ENCODE measurements around the gene URAD. TPM values are rescaled to one million over a fixed set of nuclear protein-coding genes. Genes with fewer than 3 reads are reported as not detected.

URAD gene
- total and polyA plus RNA-seq, 12 donors, result not detected

DNA sequence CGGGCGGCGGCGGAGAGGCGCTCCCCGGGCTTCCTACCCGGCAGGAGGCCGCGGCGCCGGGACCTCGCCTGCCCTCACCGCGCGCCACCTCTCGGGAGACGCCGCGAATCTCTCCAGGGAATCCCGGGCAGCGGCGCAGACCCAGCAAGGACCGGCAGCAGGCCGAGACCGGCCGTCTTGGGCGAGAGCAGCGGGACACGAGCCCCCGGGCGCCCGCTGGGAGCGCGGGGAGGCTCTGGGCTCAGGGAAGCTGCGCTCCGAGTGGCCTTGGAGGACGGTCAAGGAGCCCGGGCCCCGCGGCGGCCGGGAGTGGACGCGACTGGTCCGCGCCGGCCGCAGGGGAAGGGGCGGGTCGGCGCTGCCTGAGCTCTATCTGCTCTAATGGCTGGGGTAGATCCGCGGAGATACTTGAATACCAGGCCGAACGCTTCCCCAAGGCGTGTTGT, 34.1 kb downstream of the URAD start:
- no peak for TF ChIP-seq POLR2A (IDR thresholded peaks at IDR 0.05)
- TF ChIP-seq, protein P1, sequence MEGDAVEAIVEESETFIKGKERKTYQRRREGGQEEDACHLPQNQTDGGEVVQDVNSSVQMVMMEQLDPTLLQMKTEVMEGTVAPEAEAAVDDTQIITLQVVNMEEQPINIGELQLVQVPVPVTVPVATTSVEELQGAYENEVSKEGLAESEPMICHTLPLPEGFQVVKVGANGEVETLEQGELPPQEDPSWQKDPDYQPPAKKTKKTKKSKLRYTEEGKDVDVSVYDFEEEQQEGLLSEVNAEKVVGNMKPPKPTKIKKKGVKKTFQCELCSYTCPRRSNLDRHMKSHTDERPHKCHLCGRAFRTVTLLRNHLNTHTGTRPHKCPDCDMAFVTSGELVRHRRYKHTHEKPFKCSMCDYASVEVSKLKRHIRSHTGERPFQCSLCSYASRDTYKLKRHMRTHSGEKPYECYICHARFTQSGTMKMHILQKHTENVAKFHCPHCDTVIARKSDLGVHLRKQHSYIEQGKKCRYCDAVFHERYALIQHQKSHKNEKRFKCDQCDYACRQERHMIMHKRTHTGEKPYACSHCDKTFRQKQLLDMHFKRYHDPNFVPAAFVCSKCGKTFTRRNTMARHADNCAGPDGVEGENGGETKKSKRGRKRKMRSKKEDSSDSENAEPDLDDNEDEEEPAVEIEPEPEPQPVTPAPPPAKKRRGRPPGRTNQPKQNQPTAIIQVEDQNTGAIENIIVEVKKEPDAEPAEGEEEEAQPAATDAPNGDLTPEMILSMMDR (IDR thresholded peaks at IDR 0.05), result no peak
- peak in 6 of 7 donors; percentile 4 to 32 (median 29) for DNase-seq
- H3K4me3 ChIP-seq, result peak overlapping the region in 3 of 4 donors; percentile 14 to 69 (median 62)
- H3K27me3 ChIP-seq, result peaks cover 53% of the 10 kb centered on the region
- no peaks in the 10 kb centered on the region for H3K9me3 ChIP-seq (replicated peaks in 1 of 3)
- 0 to 5% (median 3%) methylated on average over 2 to 56 of the region's 56 CpGs for WGBS, 4 donors
- H3K4me1 ChIP-seq (replicated peaks in 1 of 2), result peaks cover 0 to 10% of the 10 kb centered on the region in 2 donors
- peak overlapping the region in 2 of 5 donors; percentile 11 to 27 for H3K27ac ChIP-seq
- no peaks in the 10 kb centered on the region for H3K36me3 ChIP-seq (replicated peaks in 1 of 2)
- intact Hi-C loops (cut with DNase I), result no loop called here

DNA sequence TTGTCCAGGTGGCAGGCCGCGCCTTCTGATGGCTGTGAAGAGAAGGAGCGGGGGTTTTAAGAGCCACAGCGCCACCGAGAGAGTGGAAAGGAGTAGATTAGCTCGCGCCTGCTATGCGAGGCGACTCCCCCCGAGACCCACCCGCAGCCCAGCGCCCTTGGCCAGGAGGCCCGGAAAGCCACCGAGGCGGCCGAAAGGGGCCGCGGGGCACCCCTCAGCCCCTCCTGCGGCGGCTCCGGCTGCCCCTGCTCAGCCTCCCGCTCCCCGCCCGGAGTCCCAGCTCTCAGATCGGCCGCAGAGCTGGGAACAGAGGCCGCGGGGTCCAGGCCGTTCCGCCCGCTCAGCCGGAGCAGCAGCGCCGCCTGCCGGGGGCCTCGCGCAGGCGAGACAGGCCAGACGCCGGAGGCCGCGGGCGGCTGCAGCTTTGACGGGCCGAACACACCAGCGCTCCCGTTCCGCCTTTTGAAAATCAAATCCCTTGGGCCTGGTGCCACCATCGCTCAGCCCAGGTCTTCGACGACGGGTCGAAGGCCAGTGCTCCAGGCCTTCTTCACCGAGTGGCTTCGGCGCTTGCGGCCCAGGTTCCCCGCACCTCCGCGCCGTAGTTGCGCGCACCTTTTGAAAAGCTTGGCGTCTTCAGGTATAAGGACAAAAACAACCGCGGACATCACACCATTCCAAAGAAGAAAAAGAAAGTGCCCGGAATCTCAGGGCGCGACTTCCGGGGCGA, 34.7 kb downstream of the URAD start:
- H3K4me3 ChIP-seq, result peak overlapping the region in 3 of 4 donors; percentile 14 to 69 (median 62)
- WGBS, 4 donors, result 0 to 4% (median 3%) methylated on average over 4 to 71 of the region's 71 CpGs
- intact Hi-C loops (cut with DNase I), result no loop called here
- DNase-seq, result peak; percentile 51 to 72 (median 67)
- no peak for TF ChIP-seq POLR2A (IDR thresholded peaks at IDR 0.05)
- TF ChIP-seq, protein P1 (IDR thresholded peaks at IDR 0.05), result peak; percentile 37 to 80 (median 64)
- H3K9me3 ChIP-seq (replicated peaks in 1 of 3), result no peaks in the 10 kb centered on the region
- peaks cover 0 to 10% of the 10 kb centered on the region in 2 donors for H3K4me1 ChIP-seq (replicated peaks in 1 of 2)
- H3K27ac ChIP-seq, result peak overlapping the region in 2 of 5 donors; percentile 11 to 27
- no peaks in the 10 kb centered on the region for H3K36me3 ChIP-seq (replicated peaks in 1 of 2)
- peaks cover 47% of the 10 kb centered on the region for H3K27me3 ChIP-seq

DNA sequence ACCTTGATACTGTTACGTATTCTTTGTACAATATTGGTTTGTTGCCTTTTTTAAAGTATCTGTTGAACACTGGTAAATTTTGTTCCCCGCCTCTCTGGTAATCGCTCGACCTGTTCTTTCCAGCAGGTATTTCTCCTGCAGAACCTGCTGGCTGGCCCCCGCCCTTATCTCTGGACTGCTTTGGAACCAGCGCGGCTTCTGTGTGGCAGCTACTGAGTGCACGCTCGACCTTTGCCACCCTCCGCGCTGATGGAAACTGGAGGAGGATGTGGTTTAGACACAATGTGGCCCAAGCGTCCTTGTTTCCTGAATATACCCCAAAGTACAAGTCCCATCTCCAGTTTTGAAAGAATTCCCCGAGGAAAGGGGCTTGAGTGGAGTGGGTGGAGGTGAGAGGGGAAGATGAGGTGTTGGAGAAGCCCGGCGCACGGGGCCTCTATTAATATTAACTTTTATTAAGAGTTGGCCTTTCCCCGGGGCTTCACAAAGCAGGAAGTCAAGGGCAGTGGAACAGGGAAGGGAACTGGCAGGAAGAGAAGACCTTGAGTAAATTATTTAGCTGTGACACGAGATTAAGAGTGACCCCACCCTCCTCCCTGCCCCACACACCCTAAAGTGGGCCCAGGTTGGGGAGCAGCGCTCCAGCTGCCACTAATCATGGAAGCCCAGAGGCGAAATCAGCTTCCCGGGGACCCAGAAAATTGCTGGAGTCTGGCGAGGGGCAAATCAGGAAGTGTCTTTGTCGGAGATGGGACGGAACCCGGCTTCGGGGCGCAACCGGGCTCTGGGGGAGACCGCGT, 35.4 kb downstream of the URAD start:
- Histone ChIP-seq H3K36me3 (replicated peaks in 1 of 2) (no peaks in the 10 kb centered on the region), H3K4me1 (replicated peaks in 1 of 2) (peaks cover 0 to 10% of the 10 kb centered on the region in 2 donors), H3K9me3 (replicated peaks in 1 of 3) (no peaks in the 10 kb centered on the region), H3K27me3 (peaks cover 41% of the 10 kb centered on the region), H3K27ac (no peak overlapping the region), H3K4me3 (peak overlapping the region in 1 of 4 donors; percentile 62)
- no peak for TF ChIP-seq POLR2A (IDR thresholded peaks at IDR 0.05)
- TF ChIP-seq, protein P1 (IDR thresholded peaks at IDR 0.05), result no peak
- 30 to 39% (median 32%) methylated on average over 28 to 30 of the region's 30 CpGs for WGBS, 4 donors
- DNase-seq, result no peak
- intact Hi-C loops (cut with DNase I), result no loop called here

DNA sequence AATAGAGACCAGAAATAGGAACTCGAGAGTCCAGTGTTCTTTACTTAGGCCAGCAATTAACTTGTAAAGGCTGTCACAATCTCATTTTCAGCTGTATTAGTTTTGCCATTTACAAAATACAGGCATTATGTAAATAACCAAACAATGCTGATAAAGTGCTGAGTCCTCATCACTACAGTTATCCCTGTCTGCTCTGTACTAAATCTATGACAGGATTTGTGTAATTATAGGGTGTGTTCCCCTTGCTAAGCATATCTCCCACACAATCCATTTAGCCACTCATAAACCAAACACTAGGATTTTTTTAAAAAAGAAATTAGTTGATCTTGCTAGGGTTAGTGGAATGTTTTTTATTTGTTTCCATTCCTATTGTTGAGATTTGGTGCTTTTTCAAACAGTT, 45.5 kb downstream of the URAD start:
- Histone ChIP-seq H3K4me3 (no peak overlapping the region), H3K27ac (no peak overlapping the region), H3K27me3 (peaks cover 6% of the 10 kb centered on the region), H3K9me3 (replicated peaks in 1 of 3) (no peaks in the 10 kb centered on the region), H3K4me1 (replicated peaks in 1 of 2) (no peaks in the 10 kb centered on the region), H3K36me3 (replicated peaks in 1 of 2) (no peaks in the 10 kb centered on the region)
- no peak for DNase-seq
- 65 to 83% (median 78%) methylated on average over 1 of the region's 1 CpG for WGBS, 4 donors
- intact Hi-C loops (cut with DNase I), result no loop called here
- no peak for TF ChIP-seq POLR2A (IDR thresholded peaks at IDR 0.05)
- TF ChIP-seq, protein P1 (IDR thresholded peaks at IDR 0.05), result no peak

All from adrenal gland (tissue), 12 donors.